Measurements from ENCODE around the gene FAM163B. TPM values are rescaled to one million over a fixed set of nuclear protein-coding genes. Genes with fewer than 3 reads are reported as not detected.

Gene FAM163B
- total RNA-seq, 1 experiment from 2014 or later: 2.0 TPM

- ATAC-seq (no peak), DNase-seq (ENCODE audit: low spot score) (no peak)
- peaks cover 19% of the 10 kb centered on the region for H3K27me3 Mint-ChIP-seq (ENCODE audit: low read depth)
- no peaks in the 10 kb centered on the region for H3K36me3 Mint-ChIP-seq
- peaks cover 19% of the 10 kb centered on the region for H3K4me1 Mint-ChIP-seq
- no peak overlapping the region for H3K27ac Mint-ChIP-seq
- TF ChIP-seq ZNF416 (CRISPR knock-in tag; IDR thresholded peaks at IDR 0.05) (no peak), IRF2 (CRISPR knock-in tag; IDR thresholded peaks at IDR 0.05; ENCODE audit: borderline replicate concordance, low read depth) (no peak), ZNF317 (CRISPR knock-in tag; IDR thresholded peaks at IDR 0.05; ENCODE audit: borderline replicate concordance, low read depth) (no peak), MYBL2 (CRISPR knock-in tag; IDR thresholded peaks at IDR 0.05) (no peak), USF1 (CRISPR knock-in tag; IDR thresholded peaks at IDR 0.05) (no peak), ZNF532 (CRISPR knock-in tag; IDR thresholded peaks at IDR 0.05; ENCODE audit: borderline replicate concordance) (no peak), CREB1 (CRISPR knock-in tag; IDR thresholded peaks at IDR 0.05) (no peak), SP1 (CRISPR knock-in tag; conservative IDR thresholded peaks at IDR 0.05) (no peak), ATF3 (CRISPR knock-in tag; conservative IDR thresholded peaks at IDR 0.05) (no peak), TCF7 (CRISPR knock-in tag; IDR thresholded peaks at IDR 0.05; ENCODE audit: low read depth) (no peak), E2F1 (CRISPR knock-in tag; IDR thresholded peaks at IDR 0.05) (no peak), NFATC4 (CRISPR knock-in tag; IDR thresholded peaks at IDR 0.05) (no peak), NFE2L1 (CRISPR knock-in tag; IDR thresholded peaks at IDR 0.05) (no peak), STAT6 (CRISPR knock-in tag; conservative IDR thresholded peaks at IDR 0.05; ENCODE audit: low read depth) (no peak), EMX1 (CRISPR knock-in tag; IDR thresholded peaks at IDR 0.05) (no peak), ERG (CRISPR knock-in tag; IDR thresholded peaks at IDR 0.05) (no peak), ZNF138 (CRISPR knock-in tag; conservative IDR thresholded peaks at IDR 0.05) (no peak)
- H3K4me3 Mint-ChIP-seq: no peak overlapping the region
- ChIA-PET CTCF (interaction anchor here (0.9 to 1.6 kb wide), 4 partner anchors 9 to 130 kb away, joined by 3 to 4 read pairs (median 3); no protein-coding TSS in a partner anchor), POLR2A (interaction anchor here (0.5 kb wide), 2 partner anchors 14 to 83 kb away, joined by 3 to 4 read pairs; partner anchors contain the start of gene SARDH)
- H3K9me3 Mint-ChIP-seq: no peaks in the 10 kb centered on the region
Measured at GRCh38 chr9:133655701-133656100, 46.5 kb upstream of the FAM163B start.

Data from WTC11 (cell line).